Measurements from ENCODE around the gene SECISBP2L. TPM values are rescaled to one million over a fixed set of nuclear protein-coding genes. Genes with fewer than 3 reads are reported as not detected.

SECISBP2L gene
- total and polyA plus RNA-seq, 2 experiments from 2014 or later, result 18.6 to 28.3 TPM

- TF ChIP-seq REST (IDR thresholded peaks at IDR 0.05; ENCODE audit: unreplicated experiment) (no peak), ZNF331 (CRISPR knock-in tag; IDR thresholded peaks at IDR 0.05; ENCODE audit: low read depth) (no peak), EZH2 (IDR thresholded peaks at IDR 0.05; ENCODE audit: low read depth, unreplicated experiment) (no peak)
These were observed 9.3 kb downstream of the SECISBP2L start (continued) for GRCh38 chr15:49036650-49037545.

DNA sequence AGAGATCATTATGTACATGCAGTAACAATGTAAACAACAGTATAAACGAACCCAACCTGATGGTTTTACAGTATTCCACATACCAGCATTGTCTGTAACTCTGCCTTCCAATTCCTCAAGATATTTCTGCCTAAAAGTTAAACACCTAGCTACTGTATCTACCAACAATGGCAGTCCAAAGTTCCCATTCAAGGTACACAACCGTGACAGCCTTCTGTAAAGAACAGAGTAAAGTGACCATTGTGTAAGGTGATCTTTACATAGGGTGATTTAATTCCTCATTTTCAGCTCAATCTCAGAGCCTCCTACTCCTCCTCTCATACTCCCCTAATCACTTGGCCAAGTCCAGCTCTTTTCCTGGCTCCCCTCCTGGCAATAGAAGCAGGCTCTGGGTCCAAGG lies 10.4 kb downstream of the SECISBP2L start:
- peaks cover 49% of the 10 kb centered on the region for H3K79me2 ChIP-seq (replicated peaks; ENCODE audit: insufficient read depth)
- no peaks in the 10 kb centered on the region for H3K4me1 ChIP-seq (ENCODE audit: insufficient read depth)
- H3K4me3 ChIP-seq, result no peak overlapping the region
- Mint-ChIP-seq H3K27me3 (ENCODE audit: insufficient read depth, low read depth, poor library complexity) (peaks cover 3% of the 10 kb centered on the region), H3K9me3 (no peaks in the 10 kb centered on the region), H3K27ac (no peak overlapping the region), H3K36me3 (ENCODE audit: low read depth) (peaks cover 2% of the 10 kb centered on the region; the same call in 1 of the 3 replicates), H3K4me1 (no peaks in the 10 kb centered on the region; the same call in 2 of the 3 replicates), H3K4me3 (no peak overlapping the region)
- no peak overlapping the region for H3K4me2 ChIP-seq
- no peaks in the 10 kb centered on the region for H3F3A ChIP-seq (replicated peaks; ENCODE audit: low read depth)
- no peaks in the 10 kb centered on the region for H3K36me3 ChIP-seq (ENCODE audit: insufficient read depth)
- TF ChIP-seq ZNF114 (CRISPR knock-in tag; IDR thresholded peaks at IDR 0.05) (no peak), EZH2 (IDR thresholded peaks at IDR 0.05; ENCODE audit: low read depth, unreplicated experiment) (no peak), EZH2phosphoT487 (IDR thresholded peaks at IDR 0.05; ENCODE audit: unreplicated experiment) (no peak), ETS1 (IDR thresholded peaks at IDR 0.05) (no peak), NANOG (IDR thresholded peaks at IDR 0.05; ENCODE audit: borderline replicate concordance) (no peak), STAT1 (IDR thresholded peaks at IDR 0.05; ENCODE audit: unreplicated experiment) (no peak), CREB1 (CRISPR knock-in tag; IDR thresholded peaks at IDR 0.05; ENCODE audit: low read depth) (no peak), CTCF (conservative IDR thresholded peaks at IDR 0.05; ENCODE audit: low read depth in 2 of 2) (no peak)
- TF ChIP-seq, protein P1, sequence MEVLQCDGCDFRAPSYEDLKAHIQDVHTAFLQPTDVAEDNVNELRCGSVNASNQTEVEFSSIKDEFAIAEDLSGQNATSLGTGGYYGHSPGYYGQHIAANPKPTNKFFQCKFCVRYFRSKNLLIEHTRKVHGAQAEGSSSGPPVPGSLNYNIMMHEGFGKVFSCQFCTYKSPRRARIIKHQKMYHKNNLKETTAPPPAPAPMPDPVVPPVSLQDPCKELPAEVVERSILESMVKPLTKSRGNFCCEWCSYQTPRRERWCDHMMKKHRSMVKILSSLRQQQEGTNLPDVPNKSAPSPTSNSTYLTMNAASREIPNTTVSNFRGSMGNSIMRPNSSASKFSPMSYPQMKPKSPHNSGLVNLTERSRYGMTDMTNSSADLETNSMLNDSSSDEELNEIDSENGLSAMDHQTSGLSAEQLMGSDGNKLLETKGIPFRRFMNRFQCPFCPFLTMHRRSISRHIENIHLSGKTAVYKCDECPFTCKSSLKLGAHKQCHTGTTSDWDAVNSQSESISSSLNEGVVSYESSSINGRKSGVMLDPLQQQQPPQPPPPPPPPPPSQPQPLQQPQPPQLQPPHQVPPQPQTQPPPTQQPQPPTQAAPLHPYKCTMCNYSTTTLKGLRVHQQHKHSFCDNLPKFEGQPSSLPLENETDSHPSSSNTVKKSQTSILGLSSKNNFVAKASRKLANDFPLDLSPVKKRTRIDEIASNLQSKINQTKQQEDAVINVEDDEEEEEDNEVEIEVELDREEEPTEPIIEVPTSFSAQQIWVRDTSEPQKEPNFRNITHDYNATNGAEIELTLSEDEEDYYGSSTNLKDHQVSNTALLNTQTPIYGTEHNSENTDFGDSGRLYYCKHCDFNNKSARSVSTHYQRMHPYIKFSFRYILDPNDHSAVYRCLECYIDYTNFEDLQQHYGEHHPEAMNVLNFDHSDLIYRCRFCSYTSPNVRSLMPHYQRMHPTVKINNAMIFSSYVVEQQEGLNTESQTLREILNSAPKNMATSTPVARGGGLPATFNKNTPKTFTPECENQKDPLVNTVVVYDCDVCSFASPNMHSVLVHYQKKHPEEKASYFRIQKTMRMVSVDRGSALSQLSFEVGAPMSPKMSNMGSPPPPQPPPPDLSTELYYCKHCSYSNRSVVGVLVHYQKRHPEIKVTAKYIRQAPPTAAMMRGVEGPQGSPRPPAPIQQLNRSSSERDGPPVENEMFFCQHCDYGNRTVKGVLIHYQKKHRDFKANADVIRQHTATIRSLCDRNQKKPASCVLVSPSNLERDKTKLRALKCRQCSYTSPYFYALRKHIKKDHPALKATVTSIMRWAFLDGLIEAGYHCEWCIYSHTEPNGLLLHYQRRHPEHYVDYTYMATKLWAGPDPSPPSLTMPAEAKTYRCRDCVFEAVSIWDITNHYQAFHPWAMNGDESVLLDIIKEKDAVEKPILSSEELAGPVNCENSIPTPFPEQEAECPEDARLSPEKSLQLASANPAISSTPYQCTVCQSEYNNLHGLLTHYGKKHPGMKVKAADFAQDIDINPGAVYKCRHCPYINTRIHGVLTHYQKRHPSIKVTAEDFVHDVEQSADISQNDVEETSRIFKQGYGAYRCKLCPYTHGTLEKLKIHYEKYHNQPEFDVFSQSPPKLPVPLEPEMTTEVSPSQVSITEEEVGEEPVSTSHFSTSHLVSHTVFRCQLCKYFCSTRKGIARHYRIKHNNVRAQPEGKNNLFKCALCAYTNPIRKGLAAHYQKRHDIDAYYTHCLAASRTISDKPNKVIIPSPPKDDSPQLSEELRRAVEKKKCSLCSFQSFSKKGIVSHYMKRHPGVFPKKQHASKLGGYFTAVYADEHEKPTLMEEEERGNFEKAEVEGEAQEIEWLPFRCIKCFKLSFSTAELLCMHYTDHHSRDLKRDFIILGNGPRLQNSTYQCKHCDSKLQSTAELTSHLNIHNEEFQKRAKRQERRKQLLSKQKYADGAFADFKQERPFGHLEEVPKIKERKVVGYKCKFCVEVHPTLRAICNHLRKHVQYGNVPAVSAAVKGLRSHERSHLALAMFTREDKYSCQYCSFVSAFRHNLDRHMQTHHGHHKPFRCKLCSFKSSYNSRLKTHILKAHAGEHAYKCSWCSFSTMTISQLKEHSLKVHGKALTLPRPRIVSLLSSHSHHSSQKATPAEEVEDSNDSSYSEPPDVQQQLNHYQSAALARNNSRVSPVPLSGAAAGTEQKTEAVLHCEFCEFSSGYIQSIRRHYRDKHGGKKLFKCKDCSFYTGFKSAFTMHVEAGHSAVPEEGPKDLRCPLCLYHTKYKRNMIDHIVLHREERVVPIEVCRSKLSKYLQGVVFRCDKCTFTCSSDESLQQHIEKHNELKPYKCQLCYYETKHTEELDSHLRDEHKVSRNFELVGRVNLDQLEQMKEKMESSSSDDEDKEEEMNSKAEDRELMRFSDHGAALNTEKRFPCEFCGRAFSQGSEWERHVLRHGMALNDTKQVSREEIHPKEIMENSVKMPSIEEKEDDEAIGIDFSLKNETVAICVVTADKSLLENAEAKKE (CRISPR knock-in tag; IDR thresholded peaks at IDR 0.05), result no peak
- ATAC-seq (no peak), DNase-seq (ENCODE audit: low spot score) (no peak)
- H3K9me2 ChIP-seq (ENCODE audit: insufficient read depth), result no peaks in the 10 kb centered on the region
- no peaks in the 10 kb centered on the region; the same call in 1 of the 2 replicates for H4K20me1 ChIP-seq (replicated peaks; ENCODE audit: insufficient read depth)
- no peak overlapping the region for H3K27ac ChIP-seq (ENCODE audit: low read depth)
- no peaks in the 10 kb centered on the region for H3K27me3 ChIP-seq (ENCODE audit: insufficient read depth)
- H2AFZ ChIP-seq, result no peak overlapping the region
